GM18951 (cell line): ENCODE results near the gene SHISA4.
"Not testable (repeated sequence)": the region's sequence is repeated elsewhere in the genome, so short reads cannot be mapped to it uniquely, and the experiment has no call there.

Source experiments
- POLR2A ChIP-seq: IDR thresholded peaks from 4 replicates; pipeline ENCODE4 v1.6.1; 2011; ENCODE audit warnings: mild to moderate bottlenecking; ENCODE audit not compliant: insufficient read length, insufficient read depth; ENCODE audit errors: extremely low read depth
- in situ Hi-C: fragments of 300-500 bp; cut with MboI; formaldehyde crosslinking; loops from one replicate; pipeline ENCODE4 v1.12.0; 2022; ENCODE audit warnings: low sequenced_read_pairs, mixed read lengths, inconsistent platforms; ENCODE audit not compliant: unreplicated experiment

The SHISA4 gene, protein sequence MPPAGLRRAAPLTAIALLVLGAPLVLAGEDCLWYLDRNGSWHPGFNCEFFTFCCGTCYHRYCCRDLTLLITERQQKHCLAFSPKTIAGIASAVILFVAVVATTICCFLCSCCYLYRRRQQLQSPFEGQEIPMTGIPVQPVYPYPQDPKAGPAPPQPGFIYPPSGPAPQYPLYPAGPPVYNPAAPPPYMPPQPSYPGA

DNA sequence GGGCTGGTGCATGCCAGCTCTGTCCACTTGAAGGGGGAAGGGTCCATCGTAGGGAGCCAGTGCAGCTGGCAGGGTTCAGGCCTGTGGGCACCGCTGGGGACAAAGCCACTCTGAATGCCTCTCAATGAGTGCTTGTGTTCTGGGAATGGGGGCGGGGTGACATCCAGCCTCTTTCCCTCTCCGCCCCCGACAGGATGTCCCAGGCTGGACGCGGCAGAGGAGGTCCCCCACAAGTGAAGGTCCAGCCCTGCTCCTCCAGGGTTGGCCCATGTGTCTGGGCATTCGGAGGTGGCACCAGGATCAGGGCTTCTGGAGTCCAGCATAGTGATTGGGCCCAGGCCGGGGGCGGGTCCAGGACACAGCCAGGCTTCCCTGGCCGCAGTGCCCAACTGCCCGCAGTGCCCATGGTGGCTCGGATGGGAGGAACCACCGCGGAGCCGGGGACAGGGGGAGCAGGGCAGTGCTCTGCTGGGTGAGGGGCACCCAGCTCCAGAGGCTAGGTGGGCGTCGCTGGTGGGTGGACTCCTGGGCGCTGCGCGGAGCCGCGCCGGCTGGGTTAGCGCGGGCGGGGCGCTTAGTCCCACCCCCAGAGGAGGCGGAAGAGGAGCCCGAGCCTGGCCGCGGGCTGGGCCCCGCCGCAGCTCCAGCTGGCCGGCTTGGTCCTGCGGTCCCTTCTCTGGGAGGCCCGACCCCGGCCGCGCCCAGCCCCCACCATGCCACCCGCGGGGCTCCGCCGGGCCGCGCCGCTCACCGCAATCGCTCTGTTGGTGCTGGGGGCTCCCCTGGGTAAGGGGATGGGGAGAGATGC is at the start of gene SHISA4:
Gene SHISA4, plus strand, starts transcription at position 617 of the 808 bp plus-strand sequence. Its CDS starts 97 bp downstream, at position 714.
- in situ Hi-C loops, result no loop called here
- TF ChIP-seq POLR2A, result no peak

DNA sequence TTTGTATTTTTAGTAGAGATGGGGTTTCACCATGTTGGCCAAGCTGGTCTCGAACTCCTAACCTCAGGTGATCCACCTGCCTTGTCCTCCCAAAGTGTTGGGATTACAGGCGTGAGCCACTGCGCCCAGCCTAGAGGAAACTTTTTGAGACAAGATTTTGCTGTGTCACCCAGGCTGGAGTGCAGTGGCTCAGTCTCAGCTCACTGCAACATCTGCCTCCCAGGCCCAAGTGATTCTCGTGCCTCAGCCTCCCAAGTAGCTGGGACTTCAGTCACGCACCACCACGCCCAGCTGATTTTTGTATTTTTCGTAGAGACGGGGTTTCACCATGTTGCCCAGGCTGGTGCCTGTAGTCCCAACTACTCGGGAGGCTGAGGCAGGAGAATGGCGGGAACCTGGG is 49.6 kb upstream of the SHISA4 start:
- in situ Hi-C loops, result not testable (repeated sequence)

DNA sequence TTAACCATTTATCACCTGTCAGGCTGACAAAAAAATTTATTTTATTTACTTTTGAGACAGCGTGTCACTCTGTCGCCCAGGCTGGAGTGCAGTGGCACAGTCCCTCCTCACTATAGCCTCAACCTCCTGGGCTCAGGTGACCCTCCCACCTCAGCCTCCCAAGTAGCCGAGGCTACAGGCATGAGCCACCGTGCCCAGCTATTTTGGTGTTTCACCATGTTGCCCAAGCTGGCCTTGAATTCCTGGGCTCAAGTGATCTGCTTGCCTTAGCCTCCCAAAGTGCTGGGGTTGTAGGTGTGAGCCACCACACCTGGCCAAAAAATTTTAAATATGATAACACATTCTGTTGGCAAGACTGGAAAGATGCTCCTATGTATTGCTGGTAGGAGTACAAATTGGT is 48.6 kb upstream of the SHISA4 start:
- TF ChIP-seq POLR2A, result no peak
- in situ Hi-C loops, result no loop called here

DNA sequence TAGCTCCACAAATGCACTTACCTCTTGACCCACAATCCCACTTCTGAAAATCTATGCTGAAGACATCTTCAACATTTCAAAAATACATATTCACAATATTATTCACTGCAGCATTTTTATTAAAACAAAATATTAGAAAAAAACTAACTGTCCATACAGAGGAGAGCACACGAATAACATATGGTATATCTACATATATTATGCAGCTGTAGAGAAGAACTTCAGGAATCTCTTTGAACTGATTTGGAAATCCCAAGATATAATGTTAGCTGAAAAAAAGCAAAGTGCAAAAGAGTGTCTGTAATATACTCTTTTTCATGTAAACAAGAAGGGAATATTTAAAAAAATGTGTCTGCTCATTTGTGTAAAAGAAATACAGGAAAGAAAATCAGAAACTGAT is 48.2 kb upstream of the SHISA4 start:
- in situ Hi-C loops, result no loop called here
- TF ChIP-seq POLR2A, result no peak

DNA sequence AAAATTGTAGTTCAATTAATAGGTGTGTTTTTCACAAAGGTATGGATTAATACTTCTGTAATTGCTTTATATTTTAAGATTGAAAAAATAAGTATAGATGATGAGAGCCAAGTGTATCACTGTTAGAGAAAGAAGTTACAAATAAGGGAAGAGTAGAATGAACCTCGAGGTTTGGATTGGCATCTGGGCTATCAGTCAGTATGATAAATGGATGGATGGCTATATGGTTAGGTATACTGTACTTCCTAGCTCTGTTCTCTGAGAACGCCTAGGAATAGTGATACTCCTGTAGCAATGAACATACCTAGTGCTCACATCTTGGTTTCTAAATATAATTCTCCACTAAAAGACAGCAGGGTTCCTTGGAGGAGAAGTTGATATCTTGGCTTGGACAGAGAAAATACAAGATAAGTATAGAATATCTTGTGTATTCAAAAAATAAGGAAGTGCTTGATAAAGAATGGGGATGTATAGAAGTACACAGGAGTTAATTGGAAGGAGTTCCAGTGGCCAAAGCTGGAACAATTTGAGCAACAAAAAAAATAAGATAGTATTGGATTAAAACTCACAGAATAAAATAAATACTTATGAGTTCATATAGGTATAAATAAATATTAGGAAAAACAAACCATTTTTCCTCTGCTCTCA is 47.3 kb upstream of the SHISA4 start:
- in situ Hi-C loops, result no loop called here

DNA sequence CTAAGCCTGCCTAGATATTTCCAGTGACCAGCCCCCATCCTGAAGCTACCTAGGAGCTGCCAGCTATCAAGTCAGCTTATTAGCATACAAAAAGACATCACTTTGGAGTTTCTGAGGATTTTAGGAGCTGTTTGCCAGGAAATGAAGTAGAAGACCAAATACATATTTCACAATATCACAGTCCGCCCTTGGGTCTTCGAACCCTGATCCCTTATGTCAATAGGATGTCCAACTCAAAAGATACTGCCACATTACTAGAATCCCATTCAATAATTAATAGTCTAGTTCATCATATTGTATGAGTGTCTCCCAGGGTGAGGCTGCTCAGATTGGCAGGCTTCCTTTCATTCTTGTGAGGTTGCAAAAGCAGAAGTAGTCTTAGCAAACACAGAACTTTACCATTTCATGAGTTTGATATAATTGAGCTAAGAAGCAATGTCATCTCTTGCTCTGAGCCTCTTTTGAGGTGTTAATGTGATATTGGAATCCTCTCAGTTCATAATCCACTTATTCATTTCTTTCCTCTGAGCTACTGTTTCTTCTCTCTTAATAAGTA is 46.1 kb upstream of the SHISA4 start:
- in situ Hi-C loops, result no loop called here
- TF ChIP-seq POLR2A, result no peak

More for the DNA sequence above, 47.3 kb upstream of the SHISA4 start:
- TF ChIP-seq POLR2A, result no peak

DNA sequence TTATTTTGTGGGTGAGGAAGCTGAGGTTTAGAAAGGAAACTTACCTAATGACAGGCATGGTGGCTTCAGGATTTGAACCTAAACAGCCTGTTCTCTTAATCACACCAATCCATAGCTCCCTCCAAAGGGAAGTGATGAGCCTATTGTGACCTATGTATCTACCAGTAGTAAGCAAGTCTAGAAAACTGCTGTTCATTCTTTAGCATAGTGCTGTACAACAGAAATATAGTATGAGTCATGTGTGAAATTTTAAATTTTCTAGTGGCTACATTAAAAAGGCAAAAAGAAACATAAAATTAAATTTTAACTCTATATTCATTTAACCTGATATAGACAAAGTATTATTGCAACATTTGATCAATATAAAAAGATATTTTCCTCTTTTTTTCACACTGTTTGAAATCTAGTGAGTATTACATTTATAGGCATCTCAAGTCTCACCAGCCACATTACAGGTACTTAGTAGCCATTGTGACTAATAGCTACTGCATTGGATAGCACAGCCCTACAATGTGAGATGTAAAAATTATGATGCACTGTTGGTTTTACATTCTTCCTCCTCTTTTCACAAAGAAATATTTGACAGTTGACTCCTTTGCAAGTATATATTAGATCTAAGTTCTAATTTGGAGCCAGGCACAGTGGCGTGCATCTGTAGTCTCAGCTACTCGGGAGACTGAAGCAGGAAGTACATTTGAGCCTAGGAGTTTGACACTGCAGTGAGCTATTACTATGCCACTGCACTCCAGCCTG is 43.2 kb upstream of the SHISA4 start:
- no peak for TF ChIP-seq POLR2A
- in situ Hi-C loops, result no loop called here

DNA sequence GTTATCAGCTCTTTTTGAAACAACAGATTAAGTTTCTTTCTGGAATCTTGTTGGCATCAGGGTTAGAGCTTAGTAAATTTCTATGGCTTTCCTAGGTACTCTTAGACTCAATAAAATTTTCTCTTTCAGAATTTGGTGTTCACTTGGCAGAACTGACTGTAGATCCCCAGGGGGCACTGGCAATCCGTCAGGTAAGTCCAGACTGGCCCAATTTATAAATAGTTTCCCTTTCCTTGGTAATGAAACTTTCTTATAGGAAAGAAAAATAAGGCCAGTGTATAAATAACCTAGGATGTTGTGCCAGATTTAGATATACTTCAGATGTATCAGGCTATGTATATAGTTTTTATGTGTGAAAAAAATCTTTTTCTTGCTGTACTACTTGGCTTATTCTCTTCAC is 41.5 kb upstream of the SHISA4 start:
- in situ Hi-C loops, result no loop called here
- TF ChIP-seq POLR2A, result no peak

DNA sequence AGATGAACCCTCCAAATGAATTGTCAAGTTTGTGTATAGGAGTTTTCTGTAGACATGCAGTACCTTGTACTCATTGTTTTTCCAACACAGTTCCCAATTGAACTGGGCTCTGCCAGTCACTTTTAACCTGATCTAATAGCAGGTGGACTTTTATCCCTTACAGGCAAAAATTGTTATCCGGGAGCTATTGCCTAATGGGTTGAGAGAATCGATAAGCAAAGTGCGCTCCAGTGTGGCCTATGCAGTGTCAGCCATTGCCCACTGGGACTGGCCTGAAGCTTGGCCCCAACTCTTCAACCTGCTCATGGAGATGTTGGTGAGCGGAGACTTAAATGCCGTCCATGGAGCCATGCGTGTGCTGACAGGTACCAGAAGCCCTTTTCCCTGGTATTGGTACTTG is 40.5 kb upstream of the SHISA4 start:
- in situ Hi-C loops, result no loop called here
- TF ChIP-seq POLR2A, result no peak

DNA sequence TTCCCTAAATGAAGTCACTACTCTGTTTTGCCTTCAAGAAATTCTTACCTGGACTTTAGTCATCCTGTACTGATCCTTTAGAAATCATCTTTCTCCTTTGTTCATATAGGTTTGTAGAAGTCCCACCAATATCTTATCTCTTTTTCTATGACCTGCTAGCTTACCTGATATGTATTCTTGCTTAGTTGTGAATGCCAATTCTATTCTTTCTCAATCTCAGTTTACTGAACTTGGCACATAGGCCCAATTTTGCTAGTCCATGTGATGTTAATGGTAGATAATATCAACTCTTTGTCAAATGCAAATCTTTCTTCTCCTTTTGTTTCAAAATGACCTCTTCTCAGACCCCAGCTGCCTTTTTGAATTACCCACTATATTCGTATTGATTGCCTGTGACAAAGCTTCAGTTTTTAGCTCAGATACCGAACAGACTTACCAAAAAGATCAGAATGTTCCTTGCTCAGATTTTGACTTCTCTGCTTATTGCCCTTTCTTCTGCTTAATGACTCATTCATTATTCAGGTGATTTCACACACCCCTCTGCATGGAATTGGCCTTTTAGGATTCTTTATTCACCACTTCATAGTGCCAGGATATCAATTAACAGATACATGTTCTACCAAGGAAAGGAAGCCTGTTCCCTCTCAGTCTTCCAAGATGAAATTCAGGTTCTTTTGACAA is 39.2 kb upstream of the SHISA4 start:
- TF ChIP-seq POLR2A, result no peak
- in situ Hi-C loops, result no loop called here

DNA sequence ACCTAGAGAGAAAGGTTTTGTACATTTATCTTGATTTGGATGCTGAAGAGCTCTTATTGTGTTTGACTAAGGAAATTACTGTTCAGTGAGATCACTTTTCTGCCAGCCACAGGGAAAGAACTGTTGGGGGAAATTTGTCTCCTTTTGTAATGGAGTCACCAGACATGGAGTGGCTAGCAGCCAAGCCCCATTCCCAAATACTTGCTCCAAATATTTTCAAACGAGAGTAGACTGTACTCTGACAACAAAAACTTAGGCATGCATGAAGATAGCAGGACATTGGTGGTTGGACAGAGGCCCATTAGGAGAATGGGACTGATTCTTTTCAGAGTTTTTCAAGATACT is 38.7 kb upstream of the SHISA4 start:
- in situ Hi-C loops, result no loop called here

DNA sequence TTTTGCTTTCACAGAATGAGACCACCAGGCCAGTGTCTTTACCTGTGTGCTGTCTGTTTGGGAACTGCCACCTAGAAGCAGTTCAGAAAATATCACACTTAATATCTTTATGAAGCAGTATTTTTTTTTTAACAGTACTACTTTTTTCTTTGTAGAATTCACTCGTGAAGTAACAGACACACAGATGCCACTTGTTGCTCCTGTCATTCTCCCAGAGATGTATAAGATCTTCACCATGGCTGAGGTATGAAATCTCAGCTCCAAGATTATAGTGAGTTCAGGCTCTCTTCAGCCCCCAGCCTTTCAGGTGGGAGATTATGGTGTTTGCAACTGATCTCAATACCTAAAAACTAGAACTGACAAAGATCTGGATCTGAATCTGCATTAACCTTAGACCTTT is 36.7 kb upstream of the SHISA4 start:
- in situ Hi-C loops, result no loop called here
- no peak for TF ChIP-seq POLR2A

More for the DNA sequence above, 38.7 kb upstream of the SHISA4 start:
- TF ChIP-seq POLR2A, result no peak

DNA sequence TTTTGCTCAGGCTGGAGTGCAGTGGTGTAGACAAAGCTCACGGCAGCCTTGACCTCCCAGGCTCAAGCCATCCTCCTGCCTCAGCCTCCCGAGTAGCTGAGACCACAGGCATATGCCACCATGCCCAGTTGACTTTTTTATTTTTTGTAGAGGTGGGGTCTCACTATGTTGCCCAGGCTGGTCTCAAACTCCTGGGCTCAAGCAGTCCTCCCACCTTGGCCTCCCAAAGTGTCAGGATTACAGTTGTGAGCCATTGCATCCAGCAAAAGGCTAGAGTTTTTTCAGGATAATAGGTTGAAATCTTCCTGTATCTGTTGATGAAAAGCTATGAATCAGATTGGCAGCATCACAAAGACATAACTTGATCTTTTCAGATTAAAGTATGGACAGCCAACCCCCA is 32.0 kb upstream of the SHISA4 start:
- in situ Hi-C loops, result not testable (repeated sequence)
